Muscle of back (tissue), 13 donors: Measurements from ENCODE around the gene NXPE4. TPM values are rescaled to one million over a fixed set of nuclear protein-coding genes. Genes with fewer than 3 reads are reported as not detected.
"Not testable (repeated sequence)": the region's sequence is repeated elsewhere in the genome, so short reads cannot be mapped to it uniquely, and the experiment has no call there.

ENCODE experiments used
- DNase-seq, 3 donors: peaks; one replicate each; pipeline versions ENCODE4 v3.0.0 to v3.0.0-alpha.2; 2013
- long read RNA-seq, 9 donors: transcript quantifications; one replicate each; lab custom pipeline, GENCODE V29; 2026
- polyA plus RNA-seq, 10 donors: library from polyadenylated mRNA; unstranded; fragments of 120-200 nt; gene quantifications; one replicate each; pipeline ENCODE4 v1.2.1, GENCODE V29; 2013; ENCODE audit not compliant: insufficient read length in 10 of 10

The NXPE4 gene
- not detected for polyA plus RNA-seq
- long read RNA-seq, donor 1 = 0 reads
- long read RNA-seq, donor 2 = 0 reads
- long read RNA-seq, donor 3 = 0 reads
- long read RNA-seq, donor 4 = 0 reads
- long read RNA-seq, donor 5 = 0 reads
- long read RNA-seq, donor 6 = 0 reads
- long read RNA-seq, donor 7 = 0 reads
- long read RNA-seq, donor 8 = 0 reads
- long read RNA-seq, donor 9 = 0 reads

DNA sequence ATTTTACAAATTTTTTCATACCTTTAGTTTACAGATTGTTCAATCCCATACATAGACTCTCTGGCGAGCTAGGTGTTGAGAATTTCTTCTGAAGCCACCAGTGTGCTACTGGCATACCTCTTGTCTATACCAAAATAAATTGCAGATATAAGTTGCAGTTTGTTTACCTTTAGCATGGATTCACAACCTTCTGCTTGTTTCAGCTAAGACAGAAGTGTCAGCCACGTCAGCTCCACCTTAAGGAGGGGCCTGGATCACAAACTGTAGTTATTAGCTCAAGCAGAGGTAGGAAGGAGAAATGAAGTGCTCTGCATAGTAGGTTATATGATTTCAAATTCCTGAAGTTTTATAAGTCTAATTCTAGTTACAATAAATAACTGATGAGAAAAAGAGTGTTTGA lies at the start of gene NXPE4:
TSS of gene NXPE4 (minus strand) at position 216 of the 400 bp plus-strand sequence. CDS start 1,027 bp downstream, outside the sequence.
- no peak for DNase-seq

- not testable (repeated sequence) for DNase-seq
These were observed 43.9 kb upstream of the NXPE4 start for GRCh38 chr11:114639440-114639839.

DNA sequence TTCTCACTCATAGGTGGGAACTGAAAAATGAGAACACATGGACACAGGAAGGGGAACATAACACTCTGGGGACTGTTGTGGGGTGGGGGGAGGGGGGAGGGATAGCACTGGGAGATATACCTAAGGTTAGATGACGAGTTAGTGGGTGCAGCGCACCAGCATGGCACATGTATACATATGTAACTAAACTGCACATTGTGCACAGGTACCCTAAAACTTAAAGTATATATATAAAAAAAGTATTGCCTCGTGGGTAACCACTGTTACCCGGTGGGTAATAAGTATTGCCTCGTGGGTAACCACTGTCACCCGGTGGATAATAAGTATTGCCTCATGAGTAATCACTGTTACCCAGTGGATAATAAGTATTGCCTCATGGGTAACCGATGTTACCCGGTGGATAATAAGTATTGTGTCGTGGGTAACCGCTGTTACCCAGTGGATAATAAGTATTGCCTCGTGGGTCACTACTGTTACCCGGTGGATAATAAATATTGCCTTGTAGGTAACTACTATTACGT lies 35.9 kb upstream of the NXPE4 start:
- DNase-seq = not testable (repeated sequence)

- no peak for DNase-seq
These were observed 29.7 kb upstream of the NXPE4 start for GRCh38 chr11:114625294-114625693.

- DNase-seq = no peak
These were observed 29.0 kb upstream of the NXPE4 start for GRCh38 chr11:114624455-114625207.

DNA sequence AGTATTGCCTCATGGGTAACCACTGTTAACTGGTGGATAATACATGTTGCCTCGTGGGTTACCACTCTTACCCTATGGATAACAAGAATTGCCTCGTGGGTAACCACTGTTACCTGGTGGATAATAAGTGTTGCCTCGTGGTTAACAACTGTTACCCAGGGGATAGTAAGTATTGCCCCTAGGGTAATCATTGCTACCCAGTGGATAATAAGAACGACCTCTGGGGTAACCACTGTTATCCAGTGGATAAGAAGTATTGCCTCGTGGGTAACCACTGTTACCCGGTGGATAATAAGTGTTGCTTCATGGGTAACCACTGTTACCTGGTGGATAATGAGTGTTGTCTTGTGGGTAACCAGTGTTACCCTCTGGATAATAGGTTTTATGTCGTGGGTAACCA lies 28.1 kb upstream of the NXPE4 start:
- no peak for DNase-seq

- no peak for DNase-seq
These were observed 27.3 kb upstream of the NXPE4 start for GRCh38 chr11:114622858-114623257.

DNA sequence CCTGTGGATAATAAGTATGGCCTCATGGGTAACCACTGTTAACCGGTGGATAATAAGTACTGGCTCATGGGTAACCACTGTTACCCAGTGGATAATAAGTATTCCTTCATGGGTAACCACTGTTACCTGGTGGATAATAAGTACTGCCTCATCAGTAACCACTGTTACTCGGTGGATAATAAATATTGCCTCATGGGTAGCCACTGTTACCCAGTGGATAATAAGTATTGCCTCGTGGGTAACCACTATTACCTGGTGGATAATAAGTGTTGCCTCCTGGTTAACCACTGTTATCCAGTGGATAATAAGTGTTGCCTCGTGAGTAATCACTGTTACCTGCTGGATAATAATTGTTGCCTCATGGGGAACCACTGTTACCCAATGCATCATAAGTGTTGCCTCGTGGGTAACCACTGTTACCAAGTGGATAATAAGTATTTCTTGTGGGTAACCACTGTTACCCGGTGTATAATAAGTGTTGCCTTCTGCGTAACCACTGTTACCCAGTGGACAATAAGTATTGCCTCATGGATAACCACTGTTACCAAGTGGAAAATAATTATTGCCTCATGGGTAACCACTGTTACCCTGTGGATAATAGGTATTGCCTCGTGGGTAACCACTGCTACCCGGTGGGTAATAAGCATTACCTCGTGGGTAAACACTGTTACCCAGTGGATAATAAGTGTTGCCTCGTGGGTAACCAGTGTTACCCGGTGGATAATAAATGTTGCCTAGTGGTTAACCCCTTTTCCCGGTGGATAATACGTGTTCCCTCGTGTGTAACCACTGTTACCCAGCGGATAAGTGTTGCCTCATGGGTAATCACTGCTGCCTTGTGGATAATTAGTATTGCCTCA lies 26.6 kb upstream of the NXPE4 start:
- no peak for DNase-seq

DNA sequence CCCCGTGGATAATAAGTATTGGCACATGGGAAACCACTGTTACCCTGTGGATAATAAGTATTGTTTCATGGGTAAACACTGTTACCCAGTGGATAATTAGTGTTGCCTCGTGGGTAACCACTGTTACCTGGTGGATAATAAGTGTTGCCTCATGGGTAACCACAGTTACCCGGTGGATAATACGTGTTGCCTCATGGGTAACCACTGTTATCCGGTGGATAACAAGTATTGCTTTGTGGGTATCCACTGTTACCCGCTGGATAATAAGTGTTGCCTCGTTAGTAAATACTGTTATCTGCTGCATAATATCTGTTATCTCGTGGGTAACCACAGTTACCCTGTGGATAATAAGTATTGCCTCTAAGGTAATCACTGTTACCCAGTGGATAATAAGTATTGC lies 25.5 kb upstream of the NXPE4 start:
- DNase-seq = no peak

DNA sequence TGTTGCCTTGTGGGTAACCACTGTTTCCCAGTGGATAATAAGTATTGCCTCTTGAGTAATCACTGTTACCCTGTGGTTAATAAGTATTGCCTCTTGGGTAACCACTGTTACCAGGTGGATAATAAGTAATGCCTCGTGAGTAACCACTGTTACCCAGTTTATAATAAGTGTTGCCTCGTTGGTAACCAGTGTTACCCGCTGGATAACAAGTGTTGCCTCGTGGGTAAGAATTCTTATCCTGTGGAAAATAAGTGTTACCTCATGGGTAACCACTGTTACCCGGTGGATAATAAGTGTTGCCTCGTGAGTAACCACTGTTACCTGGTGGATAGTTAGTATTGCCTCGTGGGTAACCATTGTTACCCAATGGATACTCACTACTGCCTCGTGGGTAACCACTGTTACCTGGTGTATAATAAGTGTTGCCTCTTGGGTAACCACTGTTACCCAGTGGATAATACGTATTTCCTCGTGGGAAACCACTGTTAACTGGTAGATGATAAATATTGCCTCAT lies 24.1 kb upstream of the NXPE4 start:
- DNase-seq = no peak

DNA sequence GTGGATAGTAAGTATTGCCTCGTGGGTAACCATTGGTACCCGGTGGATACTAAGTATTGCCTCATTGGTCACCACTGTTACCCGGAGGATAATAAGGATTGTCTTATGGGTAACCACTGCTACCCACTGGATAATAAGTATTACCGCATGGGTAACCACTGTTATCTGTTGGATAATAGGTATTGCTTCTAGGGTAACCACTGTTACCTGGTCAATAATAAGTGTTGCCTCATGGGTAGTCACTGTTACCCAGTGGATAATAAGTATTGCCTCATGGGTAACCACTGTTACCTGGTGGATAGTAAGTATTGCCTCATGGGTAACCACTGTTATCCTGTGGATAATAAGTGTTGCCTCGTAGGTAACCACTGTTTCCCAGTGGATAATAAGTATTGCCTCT lies 22.6 kb upstream of the NXPE4 start:
- DNase-seq = no peak

- no peak for DNase-seq
These were observed 21.9 kb upstream of the NXPE4 start for GRCh38 chr11:114617157-114618124.

- DNase-seq = no peak
These were observed 20.9 kb upstream of the NXPE4 start for GRCh38 chr11:114616516-114616915.

DNA sequence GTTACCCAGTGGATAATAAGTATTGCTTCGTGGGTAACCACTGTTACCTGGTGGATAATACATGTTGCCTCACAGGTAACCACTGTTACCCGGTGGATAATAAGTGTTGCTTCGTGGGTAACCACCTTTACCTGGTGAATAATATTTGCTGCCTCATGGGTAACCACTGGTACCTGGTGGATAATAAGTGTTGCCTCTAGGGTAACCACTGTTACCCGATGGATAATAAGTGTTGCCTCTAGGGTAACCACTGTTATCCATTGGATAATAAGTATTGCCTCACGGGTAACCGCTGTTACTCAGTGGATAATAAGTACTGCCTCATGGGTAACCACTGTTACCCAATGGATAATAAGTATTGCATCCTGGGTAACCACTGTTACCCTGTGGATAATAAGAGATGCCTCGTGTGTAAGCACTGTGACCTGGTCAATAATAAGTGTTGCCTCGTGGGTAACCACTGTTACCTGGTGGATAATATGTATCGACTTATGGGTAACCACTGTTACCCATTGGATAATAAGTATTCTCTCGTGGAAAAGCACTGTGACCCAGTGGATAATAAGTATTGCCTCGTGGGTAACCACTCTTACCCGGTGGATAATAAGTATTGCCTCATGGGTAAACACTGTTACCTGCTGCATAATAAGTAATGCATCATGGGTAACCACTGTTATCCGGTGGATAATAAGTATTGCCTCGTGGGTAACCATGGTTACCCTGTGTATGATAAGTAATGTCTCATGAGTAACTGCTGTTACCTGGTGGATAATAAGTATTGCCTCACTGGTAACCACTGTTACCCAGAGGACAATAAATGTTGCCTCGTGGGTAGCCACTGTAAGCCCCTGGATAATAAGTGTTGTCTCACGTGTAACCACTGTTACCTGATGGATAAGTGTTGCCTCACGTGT lies 20.1 kb upstream of the NXPE4 start:
- DNase-seq = no peak

DNA sequence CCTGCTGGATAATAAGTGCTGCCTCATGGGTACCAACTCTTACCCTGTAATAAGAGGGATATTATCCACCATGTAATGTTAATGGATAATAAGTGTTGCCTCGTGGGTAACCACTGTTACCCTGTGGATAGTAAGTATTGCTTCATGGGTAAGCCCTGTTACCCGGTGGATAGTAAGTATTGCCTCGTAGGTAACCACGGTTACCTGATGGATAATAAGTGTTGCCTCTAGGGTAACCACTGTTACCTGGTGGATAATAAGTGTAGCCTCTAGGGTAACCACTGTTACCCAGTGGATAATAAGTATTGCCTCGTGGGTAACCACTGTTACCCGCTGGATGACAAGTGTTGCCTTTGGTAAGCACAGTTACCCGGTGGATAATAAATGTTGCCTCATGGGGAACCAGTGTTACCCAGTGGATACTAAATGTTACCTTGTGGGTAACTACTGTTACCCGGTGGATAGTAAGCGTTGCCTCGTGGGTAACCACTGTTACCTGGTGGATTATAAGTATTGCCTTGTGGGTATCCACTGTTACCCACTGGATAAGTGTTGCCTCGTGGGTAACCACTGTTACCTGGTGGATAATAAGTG lies 18.6 kb upstream of the NXPE4 start:
- DNase-seq = no peak

- DNase-seq = not testable (repeated sequence)
These were observed 17.5 kb upstream of the NXPE4 start for GRCh38 chr11:114613094-114613493.

GRCh38 chr11:114612686-114613085 lies 17.1 kb upstream of the NXPE4 start:
- DNase-seq = no peak

- not testable (repeated sequence) for DNase-seq
These were observed 16.6 kb upstream of the NXPE4 start for GRCh38 chr11:114612199-114612598.
